K562 (cell line): ENCODE measurements around the gene NUP85. TPM values are rescaled to one million over a fixed set of nuclear protein-coding genes. Genes with fewer than 3 reads are reported as not detected.

Experiments used
- BRD4 ChIP-seq: fragments of 200-600 bp; sonication (generic); IDR thresholded peaks from 2 replicates; pipeline ENCODE4 v1.6.1; 2017; ENCODE audit warnings: inconsistent platforms
- BRF1 ChIP-seq: IDR thresholded peaks from 3 replicates; pipeline ENCODE4 v1.6.1; 2011; ENCODE audit warnings: borderline replicate concordance, mild to moderate bottlenecking; ENCODE audit not compliant: insufficient read length; ENCODE audit errors: extremely low read depth
- CHD4 ChIP-seq: fragments of 200-600 bp; sonication (generic); IDR thresholded peaks from 3 replicates; pipeline ENCODE4 v1.6.1; 2012; ENCODE audit warnings: low read depth, mild to moderate bottlenecking, mixed read lengths, low read length, inconsistent platforms; ENCODE audit not compliant: insufficient read depth, insufficient replicate concordance, poor library complexity, severe bottlenecking
- CLOCK ChIP-seq: fragments of 250-450 bp; sonication (Bioruptor Pico); IDR thresholded peaks from 2 replicates; pipeline ENCODE4 v1.4.0; 2020; ENCODE audit warnings: mild to moderate bottlenecking, moderate library complexity, borderline replicate concordance
- COPS2 ChIP-seq: fragments of 450-650 bp; conservative IDR thresholded peaks from 2 replicates; pipeline ENCODE4 v1.6.1; 2016; ENCODE audit warnings: mild to moderate bottlenecking, moderate library complexity
- CTCF ChIP-seq, 3 experiments: IDR thresholded peaks in 2 of 3; conservative IDR thresholded peaks in 1 of 3; 2 replicates each; pipeline ENCODE4 v1.5.1; 2011 to 2012; ENCODE audit warnings: low read length in 3 of 3, mild to moderate bottlenecking in 3 of 3, control low read depth in 2 of 3, improper control_type of control experiment in 1 of 3, inconsistent platforms in 1 of 3, low read depth in 1 of 3, mixed read lengths in 1 of 3, moderate library complexity in 1 of 3; ENCODE audit not compliant: insufficient read depth in 2 of 3
- DMBX1 ChIP-seq: fragments of 250-450 bp; sonication (Bioruptor Pico); IDR thresholded peaks from 2 replicates; pipeline ENCODE4 v1.8.0; 2022; ENCODE audit warnings: inconsistent platforms, mild to moderate bottlenecking, moderate library complexity, borderline replicate concordance
- ETV1 ChIP-seq: fragments of 450-650 bp; conservative IDR thresholded peaks from 2 replicates; pipeline ENCODE4 v1.6.1; 2016; ENCODE audit warnings: missing genetic modification characterization, control low read depth, low read depth, missing compliant biosample characterization
- FOXM1 ChIP-seq, 2 experiments: fragments of 450-650 bp in 1 of 2; sonication (generic) in 1 of 2; formaldehyde crosslinking in 1 of 2; IDR thresholded peaks; 2 replicates each; pipeline versions ENCODE4 v1.6.1 to v1.9.0; 2017 to 2022; ENCODE audit warnings: low read depth in 2 of 2, mild to moderate bottlenecking in 2 of 2, missing genetic modification reagents in 1 of 2, moderate library complexity in 1 of 2
- ILF3 ChIP-seq: fragments of 450-650 bp; IDR thresholded peaks from 2 replicates; pipeline ENCODE4 v1.6.1; 2018; ENCODE audit warnings: antibody characterized with exemption, mild to moderate bottlenecking, moderate library complexity, borderline replicate concordance
- KAT2B ChIP-seq: IDR thresholded peaks from one replicate; pipeline ENCODE4 v1.6.1; 2012; ENCODE audit warnings: low read depth, mild to moderate bottlenecking, control low read depth, inconsistent platforms, low read length, moderate library complexity
- MCM3 ChIP-seq: fragments of 450-650 bp; IDR thresholded peaks from 2 replicates; pipeline ENCODE4 v1.6.1; 2016
- RBM17 ChIP-seq: fragments of 200-400 bp; formaldehyde crosslinking; IDR thresholded peaks from 2 replicates; pipeline ENCODE4 v1.6.1; 2017; ENCODE audit warnings: low read depth, mild to moderate bottlenecking, low read length, borderline replicate concordance
- SIN3B ChIP-seq: fragments of 450-650 bp; IDR thresholded peaks from 2 replicates; pipeline ENCODE4 v1.6.1; 2017; ENCODE audit warnings: low read depth, mild to moderate bottlenecking, moderate library complexity
- STAT5A ChIP-seq: IDR thresholded peaks from 2 replicates; pipeline ENCODE4 v1.6.1; 2012; ENCODE audit warnings: low read length, inconsistent platforms, borderline replicate concordance
- TEAD1 ChIP-seq, 2 experiments: fragments of 450-650 bp in 1 of 2; sonication (generic) in 1 of 2; formaldehyde crosslinking; IDR thresholded peaks; 2 replicates each; pipeline versions ENCODE4 v1.4.0 to v1.8.0; 2020 to 2022; ENCODE audit warnings: mild to moderate bottlenecking in 2 of 2, missing genetic modification reagents in 1 of 2
- ZBTB9 ChIP-seq: fragments of 450-650 bp; formaldehyde crosslinking; IDR thresholded peaks from 2 replicates; pipeline ENCODE4 v1.4.0; 2020; ENCODE audit warnings: mild to moderate bottlenecking, moderate library complexity
- ZNF197 ChIP-seq: fragments of 200-800 bp; sonication (Bioruptor generic); IDR thresholded peaks from 2 replicates; pipeline ENCODE4 v1.6.1; 2016; ENCODE audit warnings: low read depth, missing genetic modification characterization, missing compliant biosample characterization
- ZNF274 ChIP-seq: IDR thresholded peaks from 2 replicates; pipeline ENCODE4 v1.6.1; 2011; ENCODE audit warnings: low read depth, mild to moderate bottlenecking, low read length, moderate library complexity, borderline replicate concordance
- ZZZ3 ChIP-seq: fragments of 450-650 bp; IDR thresholded peaks from 2 replicates; pipeline ENCODE4 v1.6.1; 2016; ENCODE audit warnings: antibody characterized with exemption, mild to moderate bottlenecking, moderate library complexity
- polyA plus RNA-seq, 8 experiments: library from polyadenylated mRNA; depleted of rRNA in 4 of 8; stranded (reverse) in 5 of 8; unstranded in 3 of 8; fragments of >200 nt; fragmentation: Nextera tagmentation in 2 of 8; fragmentation: Illumina TruSeq in 1 of 8; extraction: Ambion mirVana in 2 of 8; extraction: Trizol in 1 of 8; gene quantifications; 2 replicates each; pipeline versions ENCODE4 v1.2.1 to v1.2.3, GENCODE V29; 2011 to 2014; ENCODE audit warnings: inconsistent platforms in 1 of 8, missing spikeins in 1 of 8
- total RNA-seq, 7 experiments: library from RNA; depleted of rRNA in 6 of 7; stranded (reverse); fragments of >200 nt in 6 of 7; fragmentation: Illumina TruSeq in 2 of 7; extraction: Trizol in 2 of 7; gene quantifications; 2 replicates each; pipeline versions ENCODE4 v1.2.1 to v1.2.3, GENCODE V29; 2011 to 2021; ENCODE audit warnings: low replicate concordance in 1 of 7

Gene NUP85
- total and polyA plus RNA-seq, 9 of the 15 experiments (the other 6 are each of a cell fraction or from before 2014, with no cell fraction given), result 50.2 to 177 (median 110) TPM

- TF ChIP-seq FOXM1 (IDR thresholded peaks at IDR 0.05; ENCODE audit: low read depth) (0 out of 2 replicates have a peak, but pooled peaks have one; percentile 46), FOXM1 (CRISPR knock-in tag; IDR thresholded peaks at IDR 0.05; ENCODE audit: low read depth) (no peak; the same call in 1 of the 2 replicates), ETV1 (tag) (peak; percentile 67; the same call in 1 of the 2 replicates), MCM3 (no peak), CHD4 (no peak), DMBX1 (peak; percentile 60; the same call in 1 of the 2 replicates), ZNF274 (no peak), KAT2B (no peak), RBM17 (no peak), ZNF197 (CRISPR knock-in tag) (0 out of 2 replicates have a peak, but pooled peaks have one; percentile 46), BRD4 (peak; percentile 87; the same call in 1 of the 2 replicates), ILF3 (no peak), ZZZ3 (no peak), SIN3B (peak; percentile 97), ZBTB9 (CRISPR knock-in tag) (peak; percentile 58; the same call in 1 of the 2 replicates), BRF1 (no peak), CTCF (IDR thresholded peaks at IDR 0.05 in 2 of 3, conservative IDR thresholded peaks at IDR 0.05 in 1 of 3; ENCODE audit: insufficient read depth in 2 of 3, low read depth in 1 of 3, low read length in 3 of 3) (peak in 1 of 3 experiments; percentile 14; a peak in 2 of 6 replicates), STAT5A (no peak), COPS2 (no peak), CLOCK (CRISPR knock-in tag) (no peak), TEAD1 (CRISPR knock-in tag; IDR thresholded peaks at IDR 0.05) (peak in 1 of 2 experiments; percentile 78; a peak in 2 of 4 replicates)
These were observed 56.0 kb downstream of the NUP85 start, which contains the start of the genes GGA3 and MRPS7 (continued) for GRCh38 chr17:75261336-75262111.
